PC-3 (cell line): ENCODE measurements around the gene GABRA5. TPM values are rescaled to one million over a fixed set of nuclear protein-coding genes. Genes with fewer than 3 reads are reported as not detected.

Source experiments
- ATAC-seq: fragments of 200-7000 bp; cut with Tn5 transposase; 2 replicates; pipeline ENCODE4 v1.9.1; 2020; ENCODE audit warnings: mild to moderate bottlenecking, moderate library complexity
- BruUV-seq: library from RNA; stranded (reverse); fragments of 400-500 nt; replicated peaks from 2 replicates; lab custom pipeline; 2021; lab: Mats Ljungman, UMichigan
- CTCF ChIA-PET: fragments of 300-600 bp; sonication (Branson Sonifier 250); formaldehyde crosslinking; loops from one replicate; lab custom pipeline; 2022; ENCODE audit warnings: antibody characterized with exemption; lab: Charles Lee
- POLR2A ChIA-PET: fragments of 300-600 bp; sonication (Branson Sonifier 250); formaldehyde crosslinking; loops from one replicate; lab custom pipeline; 2022; ENCODE audit warnings: antibody characterized with exemption; ENCODE audit not compliant: unreplicated experiment; lab: Charles Lee
- DNase-seq: peaks from one replicate; pipeline ENCODE4 v3.0.0-alpha.2; 2015
- H2AFZ ChIP-seq: fragments of 300-600 bp; sonication (generic); 2 replicates; pipeline ENCODE4 v1.6.0; 2016; ENCODE audit warnings: antibody characterized with exemption, low read length
- H3F3A ChIP-seq: fragments of 300-600 bp; sonication (generic); one replicate; pipeline ENCODE4 v1.6.0; 2017; ENCODE audit warnings: antibody characterized with exemption, low read length, control low read depth, mild to moderate bottlenecking; ENCODE audit not compliant: unreplicated experiment
- H3K27ac ChIP-seq: fragments of 300-600 bp; sonication (generic); 2 replicates; pipeline ENCODE4 v1.5.1; 2016; ENCODE audit warnings: mild to moderate bottlenecking, low read length
- H3K27me3 ChIP-seq: fragments of 300-600 bp; sonication (generic); 2 replicates; pipeline ENCODE4 v1.6.1; 2016; ENCODE audit warnings: low read length, mixed read lengths
- H3K36me3 ChIP-seq: fragments of 300-600 bp; sonication (generic); 2 replicates; pipeline ENCODE4 v1.6.1; 2016; ENCODE audit warnings: low read depth, mixed run types, low read length, mixed read lengths
- H3K4me1 ChIP-seq: fragments of 300-600 bp; sonication (generic); 2 replicates; pipeline ENCODE4 v1.5.1; 2016; ENCODE audit warnings: low read length; ENCODE audit not compliant: insufficient read depth
- H3K4me2 ChIP-seq: fragments of 300-600 bp; sonication (generic); 2 replicates; pipeline ENCODE4 v1.6.0; 2016; ENCODE audit warnings: low read length
- H3K4me3 ChIP-seq: fragments of 300-600 bp; sonication (generic); 2 replicates; pipeline ENCODE4 v1.5.1; 2016; ENCODE audit warnings: mild to moderate bottlenecking, low read length, mixed read lengths
- H3K79me2 ChIP-seq: fragments of 300-600 bp; sonication (generic); 2 replicates; pipeline ENCODE4 v1.6.1; 2017; ENCODE audit warnings: low read length, mixed read lengths
- H3K9ac ChIP-seq: fragments of 300-600 bp; sonication (generic); 2 replicates; pipeline ENCODE4 v1.6.0; 2016; ENCODE audit warnings: mild to moderate bottlenecking, low read length
- H3K9me2 ChIP-seq: fragments of 300-600 bp; sonication (generic); replicated peaks from 2 replicates; pipeline ENCODE4 v1.6.1; 2016; ENCODE audit warnings: mixed run types, low read length, mixed read lengths
- H3K9me3 ChIP-seq: fragments of 300-600 bp; sonication (generic); 2 replicates; pipeline ENCODE4 v1.6.1; 2016; ENCODE audit warnings: low read length, mixed read lengths
- H4K20me1 ChIP-seq: fragments of 300-600 bp; sonication (generic); 2 replicates; pipeline ENCODE4 v1.6.1; 2016; ENCODE audit warnings: low read length, mixed read lengths
- EZH2 ChIP-seq: fragments of 300-600 bp; sonication (generic); IDR thresholded peaks from one replicate; pipeline ENCODE4 v1.6.1; 2017; ENCODE audit warnings: antibody characterized with exemption, mild to moderate bottlenecking, low read length; ENCODE audit not compliant: unreplicated experiment
- EZH2phosphoT487 ChIP-seq: fragments of 300-600 bp; sonication (generic); IDR thresholded peaks from 2 replicates; pipeline ENCODE4 v1.6.1; 2018; ENCODE audit warnings: mild to moderate bottlenecking, antibody characterized with exemption, low read length, borderline replicate concordance
- intact Hi-C: fragments of 100-400 bp; cut with micrococcal nuclease; formaldehyde crosslinking; loops from 2 replicates; pipeline ENCODE4 v1.9.0; 2023
- total RNA-seq: library from RNA; depleted of rRNA; stranded (reverse); fragments of >200 nt; gene quantifications from 2 replicates; pipeline ENCODE4 v1.2.3, GENCODE V29; 2014
- TF ChIP-seq, protein P1 (sequence below): fragments of 300-600 bp; sonication (generic); conservative IDR thresholded peaks from 2 replicates; pipeline ENCODE4 v1.5.1; 2017; ENCODE audit warnings: antibody characterized with exemption, low read depth, mild to moderate bottlenecking, low read length

Gene GABRA5
- total RNA-seq, 1 experiment from 2014 or later, result not detected

- POLR2A ChIA-PET, result no interaction called here
Observed at GRCh38 chr15:26921433-26921832, 54.6 kb downstream of the GABRA5 start.

DNA sequence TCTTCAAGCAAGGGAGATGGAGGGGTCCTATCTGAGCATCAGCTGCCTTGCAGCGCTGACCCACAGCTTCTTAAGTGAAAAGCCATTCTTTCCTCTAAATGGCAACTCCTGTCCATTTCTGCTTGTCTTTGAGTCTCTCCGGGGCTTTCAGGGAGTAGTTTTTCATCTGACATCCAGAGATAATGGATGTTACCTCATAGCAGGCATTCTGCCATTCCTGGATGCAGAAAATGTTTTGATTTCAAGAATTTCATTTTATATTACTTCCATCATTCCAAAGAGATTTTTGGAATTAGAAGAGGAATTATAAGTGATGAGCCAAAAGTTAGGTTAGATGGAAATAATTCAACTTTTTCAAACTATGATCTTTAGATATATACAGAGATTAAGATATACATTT, 59.2 kb downstream of the GABRA5 start:
- Histone ChIP-seq H3K9me2 (no peaks in the 10 kb centered on the region), H3K4me3 (no peak overlapping the region), H3K9me3 (no peaks in the 10 kb centered on the region), H2AFZ (no peak overlapping the region), H3K9ac (no peak overlapping the region), H3K27me3 (no peaks in the 10 kb centered on the region), H3K4me2 (no peak overlapping the region), H3K79me2 (no peaks in the 10 kb centered on the region), H3K4me1 (no peaks in the 10 kb centered on the region), H3F3A (no peaks in the 10 kb centered on the region), H3K36me3 (no peaks in the 10 kb centered on the region), H3K27ac (no peak overlapping the region), H4K20me1 (no peaks in the 10 kb centered on the region)
- ATAC-seq, result no peak
- POLR2A ChIA-PET, result no interaction called here
- intact Hi-C loops, result no loop called here
- CTCF ChIA-PET, result no interaction called here
- no TSS peak for BruUV-seq
- TF ChIP-seq, protein P1, sequence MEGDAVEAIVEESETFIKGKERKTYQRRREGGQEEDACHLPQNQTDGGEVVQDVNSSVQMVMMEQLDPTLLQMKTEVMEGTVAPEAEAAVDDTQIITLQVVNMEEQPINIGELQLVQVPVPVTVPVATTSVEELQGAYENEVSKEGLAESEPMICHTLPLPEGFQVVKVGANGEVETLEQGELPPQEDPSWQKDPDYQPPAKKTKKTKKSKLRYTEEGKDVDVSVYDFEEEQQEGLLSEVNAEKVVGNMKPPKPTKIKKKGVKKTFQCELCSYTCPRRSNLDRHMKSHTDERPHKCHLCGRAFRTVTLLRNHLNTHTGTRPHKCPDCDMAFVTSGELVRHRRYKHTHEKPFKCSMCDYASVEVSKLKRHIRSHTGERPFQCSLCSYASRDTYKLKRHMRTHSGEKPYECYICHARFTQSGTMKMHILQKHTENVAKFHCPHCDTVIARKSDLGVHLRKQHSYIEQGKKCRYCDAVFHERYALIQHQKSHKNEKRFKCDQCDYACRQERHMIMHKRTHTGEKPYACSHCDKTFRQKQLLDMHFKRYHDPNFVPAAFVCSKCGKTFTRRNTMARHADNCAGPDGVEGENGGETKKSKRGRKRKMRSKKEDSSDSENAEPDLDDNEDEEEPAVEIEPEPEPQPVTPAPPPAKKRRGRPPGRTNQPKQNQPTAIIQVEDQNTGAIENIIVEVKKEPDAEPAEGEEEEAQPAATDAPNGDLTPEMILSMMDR, result no peak
- no peak for TF ChIP-seq EZH2phosphoT487
- no peak for TF ChIP-seq EZH2
- no peak for DNase-seq

More at GRCh38 chr15:26921433-26921832, 54.6 kb downstream of the GABRA5 start:
- Histone ChIP-seq H3K9ac (no peak overlapping the region), H3K4me1 (no peaks in the 10 kb centered on the region), H3K9me3 (0 out of 2 replicates have a peak, but pooled peaks cover 12% of the 10 kb centered on the region), H3F3A (no peaks in the 10 kb centered on the region), H3K79me2 (no peaks in the 10 kb centered on the region), H3K36me3 (no peaks in the 10 kb centered on the region), H3K4me3 (no peak overlapping the region), H4K20me1 (no peaks in the 10 kb centered on the region), H3K27ac (no peak overlapping the region), H3K4me2 (no peak overlapping the region), H2AFZ (no peak overlapping the region), H3K9me2 (no peaks in the 10 kb centered on the region), H3K27me3 (no peaks in the 10 kb centered on the region)
- CTCF ChIA-PET, result no interaction called here
- TF ChIP-seq EZH2phosphoT487, result no peak
- TF ChIP-seq, protein P1, result no peak
- no peak for TF ChIP-seq EZH2
- BruUV-seq, result no TSS peak
- ATAC-seq (no peak), DNase-seq (no peak)
- intact Hi-C loops, result no loop called here

DNA sequence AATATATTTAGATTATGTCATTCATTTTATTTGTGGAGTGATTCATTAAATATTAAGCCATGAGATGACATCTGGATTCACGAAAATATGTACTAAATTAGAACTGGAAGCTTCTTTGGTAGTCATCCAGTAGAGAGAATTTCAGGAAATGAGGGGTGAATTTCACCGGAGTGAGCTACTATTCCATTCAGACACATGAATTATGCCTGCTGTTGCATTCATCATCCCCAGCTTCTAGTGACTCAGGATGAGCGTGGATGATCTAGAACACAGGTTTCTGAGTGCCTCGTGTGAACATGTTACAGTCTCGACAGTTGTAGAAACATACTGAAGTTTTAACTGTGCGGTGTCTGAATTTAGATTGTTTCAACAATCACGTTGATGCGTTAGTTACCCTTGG, 61.2 kb downstream of the GABRA5 start:
- no TSS peak for BruUV-seq
- Histone ChIP-seq H3K27me3 (no peaks in the 10 kb centered on the region), H4K20me1 (no peaks in the 10 kb centered on the region), H3K9ac (no peak overlapping the region), H3K4me1 (no peaks in the 10 kb centered on the region), H3K27ac (no peak overlapping the region), H3F3A (no peaks in the 10 kb centered on the region), H3K36me3 (no peaks in the 10 kb centered on the region), H3K9me2 (no peaks in the 10 kb centered on the region), H3K4me2 (no peak overlapping the region), H2AFZ (no peak overlapping the region), H3K4me3 (no peak overlapping the region), H3K79me2 (no peaks in the 10 kb centered on the region), H3K9me3 (no peaks in the 10 kb centered on the region)
- intact Hi-C loops, result no loop called here
- ChIA-PET CTCF (no interaction called here), POLR2A (no interaction called here)
- ATAC-seq (no peak), DNase-seq (no peak)
- TF ChIP-seq EZH2 (no peak), EZH2phosphoT487 (no peak)
- TF ChIP-seq, protein P1, result no peak
